HT-29 (cell line): ENCODE results near the gene NLRP9. TPM values are rescaled to one million over a fixed set of nuclear protein-coding genes. Genes with fewer than 3 reads are reported as not detected.

Experiments
- DNase-seq: peaks from one replicate; pipeline ENCODE4 v3.0.0-alpha.2; 2015; ENCODE audit warnings: low spot score
- total RNA-seq: library from RNA; depleted of rRNA; stranded (reverse); fragments of >200 nt; shearing (Covaris generic); gene quantifications from 2 replicates; pipeline ENCODE4 v1.2.3, GENCODE V29; 2014

The NLRP9 gene
- total RNA-seq, 1 experiment from 2014 or later: not detected

GRCh38 chr19:55674459-55674840 lies 63.8 kb downstream of the NLRP9 start:
- DNase-seq: peak; percentile 10

GRCh38 chr19:55673889-55674288 lies 64.3 kb downstream of the NLRP9 start:
- DNase-seq: no peak

GRCh38 chr19:55673465-55673864 lies 64.7 kb downstream of the NLRP9 start:
- DNase-seq: no peak

GRCh38 chr19:55672418-55672817 lies 65.8 kb downstream of the NLRP9 start:
- DNase-seq: no peak

- no peak for DNase-seq
Measured at GRCh38 chr19:55671054-55671378, 67.2 kb downstream of the NLRP9 start.

GRCh38 chr19:55670280-55671053 lies 67.7 kb downstream of the NLRP9 start:
- no peak for DNase-seq

- DNase-seq: no peak
Measured at GRCh38 chr19:55669418-55670279, 68.6 kb downstream of the NLRP9 start.

GRCh38 chr19:55668603-55669348 lies 69.4 kb downstream of the NLRP9 start:
- no peak for DNase-seq

GRCh38 chr19:55667958-55668357 lies 70.2 kb downstream of the NLRP9 start:
- DNase-seq: peak; percentile 85

- no peak for DNase-seq
Measured at GRCh38 chr19:55667511-55667910, 70.7 kb downstream of the NLRP9 start.

- DNase-seq: no peak
Measured at GRCh38 chr19:55667006-55667381, 71.2 kb downstream of the NLRP9 start.

- no peak for DNase-seq
Measured at GRCh38 chr19:55666343-55667005, 71.7 kb downstream of the NLRP9 start.

GRCh38 chr19:55663846-55664536 lies 74.2 kb downstream of the NLRP9 start:
- no peak for DNase-seq

GRCh38 chr19:55661826-55662225 lies 76.4 kb downstream of the NLRP9 start:
- DNase-seq: no peak

GRCh38 chr19:55660991-55661390 lies 77.2 kb downstream of the NLRP9 start:
- DNase-seq: no peak

- no peak for DNase-seq
Measured at GRCh38 chr19:55660404-55660803, 77.8 kb downstream of the NLRP9 start.

- no peak for DNase-seq
Measured at GRCh38 chr19:55659822-55660221, 78.4 kb downstream of the NLRP9 start.

- DNase-seq: no peak
Measured at GRCh38 chr19:55658846-55659459, 79.2 kb downstream of the NLRP9 start.
